HG02884 (cell line): ENCODE results near the gene SLC16A6.
"Not testable (repeated sequence)": the region's sequence is repeated elsewhere in the genome, so short reads cannot be mapped to it uniquely, and the experiment has no call there.

Experiments used
- ATAC-seq: cut with Tn5 transposase; IDR thresholded peaks from one replicate; pipeline ENCODE4 v1.9.1; 2021; ENCODE audit warnings: mild to moderate bottlenecking, moderate library complexity; ENCODE audit not compliant: unreplicated experiment

SLC16A6 gene, protein sequence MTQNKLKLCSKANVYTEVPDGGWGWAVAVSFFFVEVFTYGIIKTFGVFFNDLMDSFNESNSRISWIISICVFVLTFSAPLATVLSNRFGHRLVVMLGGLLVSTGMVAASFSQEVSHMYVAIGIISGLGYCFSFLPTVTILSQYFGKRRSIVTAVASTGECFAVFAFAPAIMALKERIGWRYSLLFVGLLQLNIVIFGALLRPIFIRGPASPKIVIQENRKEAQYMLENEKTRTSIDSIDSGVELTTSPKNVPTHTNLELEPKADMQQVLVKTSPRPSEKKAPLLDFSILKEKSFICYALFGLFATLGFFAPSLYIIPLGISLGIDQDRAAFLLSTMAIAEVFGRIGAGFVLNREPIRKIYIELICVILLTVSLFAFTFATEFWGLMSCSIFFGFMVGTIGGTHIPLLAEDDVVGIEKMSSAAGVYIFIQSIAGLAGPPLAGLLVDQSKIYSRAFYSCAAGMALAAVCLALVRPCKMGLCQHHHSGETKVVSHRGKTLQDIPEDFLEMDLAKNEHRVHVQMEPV

DNA sequence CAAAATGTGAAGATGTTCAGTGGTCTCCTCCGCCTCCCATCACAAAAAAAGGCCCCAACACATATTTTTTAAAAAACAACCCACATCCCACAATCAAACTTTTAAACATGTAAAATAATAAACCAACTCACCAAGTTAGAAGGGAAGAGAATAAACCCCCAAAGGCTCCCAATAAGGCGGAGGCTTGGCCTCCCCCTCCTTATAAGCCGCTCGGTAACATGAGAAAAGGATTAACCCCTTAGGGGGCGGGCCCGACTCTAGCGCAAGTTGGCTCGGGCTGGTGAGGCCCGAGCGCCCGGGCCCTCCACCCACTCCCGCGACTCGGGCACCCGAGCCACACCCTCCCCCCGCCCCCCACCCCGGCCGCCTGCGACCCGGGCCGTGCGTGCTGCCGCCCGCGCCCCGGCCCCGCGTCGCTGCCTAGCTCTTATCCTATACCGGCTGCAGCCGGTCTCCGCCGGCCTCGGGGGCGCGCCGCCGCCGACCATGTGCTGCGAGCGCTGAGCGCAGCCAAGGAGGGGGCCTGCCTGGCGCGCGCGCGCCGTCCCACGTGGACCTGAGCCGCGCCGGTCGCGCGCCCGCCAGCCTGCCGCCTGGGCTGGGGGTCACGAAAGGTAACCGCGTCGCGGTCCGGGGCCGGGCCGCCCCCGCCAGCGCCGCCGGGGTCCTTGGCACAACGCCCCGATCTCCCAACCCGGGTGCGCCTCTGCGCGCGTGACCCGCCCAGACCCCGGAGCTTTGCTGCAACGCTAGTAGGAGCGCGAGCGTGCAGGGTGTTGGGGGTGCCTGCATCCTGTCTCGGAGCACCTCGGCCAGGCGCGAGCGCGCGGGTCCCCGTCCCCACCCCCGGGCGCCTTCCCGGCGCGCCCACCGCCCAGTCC lies at the start of gene SLC16A6, which contains the start of gene ARSG:
TSS of gene SLC16A6 (minus strand) at position 173 of the 881 bp plus-strand sequence. CDS start 12,807 bp downstream, outside the sequence.
TSS of gene ARSG (plus strand) at position 541 of the 881 bp plus-strand sequence. CDS start 15,999 bp downstream, outside the sequence.
- ATAC-seq, result peak; percentile 38

DNA sequence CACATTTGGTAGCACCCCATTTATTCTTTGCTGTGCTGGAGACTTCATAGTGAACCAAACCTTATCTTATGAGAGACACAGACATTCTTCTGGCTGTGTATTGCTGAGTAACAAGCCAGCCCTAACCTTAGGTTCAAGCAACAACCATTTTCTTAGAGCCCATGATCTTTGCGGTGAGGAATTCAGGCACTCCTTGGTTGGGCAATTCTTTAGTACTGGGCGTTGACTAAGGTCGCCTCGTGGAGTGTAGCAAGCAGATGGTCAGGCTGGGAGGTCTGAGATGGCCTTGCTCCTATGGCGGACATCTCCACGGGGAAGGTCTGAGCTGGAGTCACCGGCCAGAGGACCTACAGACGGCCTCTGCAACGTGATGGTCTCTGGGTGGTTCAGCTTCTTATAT lies 43.5 kb upstream of the SLC16A6 start:
- no peak for ATAC-seq

DNA sequence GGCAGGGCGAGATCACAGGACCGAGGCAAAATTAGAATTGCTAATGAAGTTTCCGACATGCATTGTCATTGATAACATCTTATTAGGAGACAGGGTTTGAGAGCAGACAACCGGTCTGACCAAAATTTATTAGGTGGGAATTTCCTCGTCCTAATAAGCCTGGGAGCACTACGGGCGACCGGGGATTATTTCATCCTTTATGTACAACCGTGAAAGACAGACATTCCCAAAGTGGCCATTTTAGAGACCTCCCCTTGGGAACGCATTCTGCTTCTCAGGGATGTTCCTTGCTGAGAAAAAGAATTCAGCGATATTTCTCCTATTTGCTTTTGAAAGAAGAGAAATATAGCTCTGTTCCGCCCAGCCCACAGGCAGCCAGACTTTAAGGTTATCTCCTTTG lies 41.0 kb upstream of the SLC16A6 start:
- ATAC-seq, result not testable (repeated sequence)

DNA sequence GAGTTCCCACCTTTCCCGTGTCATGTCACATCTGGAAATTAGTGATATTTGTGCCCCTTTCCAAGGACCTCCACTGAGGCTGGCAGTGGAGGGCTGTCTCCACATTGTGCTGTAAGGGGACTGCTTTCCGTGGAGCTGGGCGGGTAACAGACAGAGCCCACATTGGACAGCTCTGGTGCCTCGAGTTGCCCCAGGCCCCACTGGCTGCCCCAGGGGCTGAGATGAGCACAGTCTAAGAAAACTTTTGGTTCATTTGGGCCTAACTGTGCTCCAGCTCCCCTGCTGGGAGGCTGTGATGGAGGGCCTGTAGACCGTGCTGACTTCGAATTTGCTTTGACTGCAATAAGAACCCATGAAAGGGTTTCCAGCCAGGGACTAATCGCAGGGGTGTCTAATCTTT lies 38.4 kb upstream of the SLC16A6 start:
- no peak for ATAC-seq

DNA sequence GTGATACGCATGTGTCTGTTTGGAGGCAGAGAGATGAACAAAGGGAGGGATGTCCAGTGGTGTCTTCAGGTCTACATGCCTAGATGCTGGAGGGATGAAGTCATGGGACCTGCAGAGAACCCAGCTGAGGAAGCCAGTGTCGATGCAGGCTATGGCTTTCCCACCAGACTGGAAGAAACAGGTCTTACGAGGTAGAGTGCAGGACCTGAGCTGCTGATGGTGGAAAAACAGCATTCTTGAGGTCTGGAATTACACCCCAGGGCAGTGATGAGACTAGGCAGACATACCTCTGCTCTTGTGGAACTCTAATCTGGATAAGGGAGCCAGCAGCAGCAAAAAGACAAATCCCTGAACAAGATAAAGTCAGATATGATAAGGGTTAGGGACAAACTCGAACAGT lies 37.7 kb upstream of the SLC16A6 start:
- no peak for ATAC-seq

DNA sequence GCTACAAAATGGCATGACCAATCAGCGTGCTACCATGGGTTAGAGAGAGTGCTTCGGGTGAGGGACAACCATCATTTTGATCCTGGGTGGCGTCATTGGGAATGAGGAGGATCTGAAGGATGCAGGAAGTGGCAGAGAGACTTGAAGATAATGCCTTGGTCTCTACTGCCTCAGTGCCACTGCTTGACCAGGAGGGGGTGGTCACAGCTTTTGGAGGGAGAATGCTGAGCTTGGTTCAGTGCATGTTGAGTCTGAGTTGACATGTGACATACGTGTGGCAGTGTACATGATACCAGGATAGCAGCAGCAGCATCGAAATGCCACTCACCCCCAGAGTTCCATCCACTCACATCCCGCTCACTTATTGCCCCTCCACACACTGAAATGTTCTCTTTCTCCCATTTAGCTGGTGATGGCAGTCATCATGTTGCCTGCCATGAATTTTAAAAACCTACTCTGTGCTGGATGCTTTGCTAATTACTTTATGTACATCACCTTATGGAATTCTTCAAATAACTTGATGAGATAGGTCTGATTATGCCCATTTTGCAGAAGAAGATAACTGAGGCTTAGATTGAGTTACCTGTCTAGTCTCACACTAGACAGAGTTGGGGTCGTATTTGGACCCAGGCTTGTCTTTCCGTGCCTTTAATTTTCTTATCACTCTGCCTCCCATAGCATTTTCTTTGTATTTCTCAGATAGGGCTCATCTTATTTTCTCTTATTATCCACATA lies 37.1 kb upstream of the SLC16A6 start:
- no peak for ATAC-seq

DNA sequence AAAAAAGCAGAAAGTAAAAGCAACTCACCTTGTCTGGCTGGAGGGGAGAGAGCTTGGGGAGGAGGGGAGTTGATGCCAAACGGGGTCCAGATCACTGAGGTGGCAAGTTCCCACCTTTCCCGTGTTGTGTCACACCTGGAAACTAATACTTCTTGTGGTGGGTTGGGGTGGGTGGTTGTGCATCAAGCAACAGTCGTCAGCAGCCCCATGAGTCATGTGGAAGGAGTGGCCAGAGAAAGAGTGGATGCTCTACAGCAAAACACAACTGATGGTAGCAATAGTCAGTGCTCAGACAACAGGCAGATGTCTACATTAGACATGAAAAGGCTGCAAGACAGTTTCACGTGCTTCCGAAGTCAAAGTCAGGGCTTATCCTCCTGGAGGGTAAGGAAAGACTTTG lies 35.8 kb upstream of the SLC16A6 start:
- ATAC-seq, result no peak

DNA sequence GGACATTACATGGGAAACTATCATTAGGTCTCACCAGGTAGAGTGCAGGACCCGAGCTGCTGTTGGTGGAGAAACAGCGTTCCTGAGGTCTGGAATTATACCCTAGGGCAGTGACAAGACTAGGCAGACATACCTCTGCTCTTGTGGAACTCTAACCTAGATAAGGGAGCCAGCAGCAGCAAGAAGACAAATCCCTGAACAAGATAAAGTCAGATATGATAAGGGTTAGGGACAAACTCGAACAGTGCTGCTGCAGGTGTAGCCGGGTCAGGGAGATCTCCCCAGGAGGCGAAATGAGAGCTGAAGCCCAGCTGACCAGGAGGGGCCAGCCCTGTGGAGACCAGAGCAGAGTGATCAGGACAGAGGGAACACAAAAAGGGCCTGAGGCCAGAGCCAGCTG lies 35.0 kb upstream of the SLC16A6 start:
- no peak for ATAC-seq

DNA sequence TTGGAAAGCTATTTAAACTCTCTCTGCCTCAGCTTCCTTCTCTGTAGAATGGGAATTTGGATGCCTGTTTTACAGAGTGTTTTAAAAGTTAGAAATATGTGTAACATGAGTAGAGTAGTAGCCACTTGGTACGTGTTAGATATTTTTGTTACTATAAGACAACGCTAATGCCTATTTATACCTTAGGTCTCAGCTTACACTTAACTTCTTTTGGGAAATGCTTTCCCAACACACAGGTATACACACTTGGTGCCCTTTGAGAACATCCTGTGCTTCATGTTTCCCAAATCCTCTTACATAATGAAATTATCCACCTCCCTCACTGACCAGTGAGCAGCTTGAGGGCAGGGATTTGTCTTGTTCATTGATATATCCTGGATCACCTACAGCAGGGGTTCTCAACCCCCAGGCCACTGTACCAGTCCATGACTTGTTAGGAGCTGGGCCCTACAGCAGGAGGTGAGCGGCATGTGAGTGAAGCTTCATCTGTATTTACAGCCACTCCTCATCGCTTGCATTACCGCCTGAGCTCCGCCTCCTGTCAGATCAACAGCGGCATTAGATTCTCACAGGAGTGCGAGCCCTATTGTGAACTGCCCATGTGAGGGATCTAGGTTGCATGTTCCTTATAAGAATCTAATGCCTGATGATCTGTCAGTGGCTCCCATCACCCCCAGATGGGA lies 33.9 kb upstream of the SLC16A6 start:
- no peak for ATAC-seq

DNA sequence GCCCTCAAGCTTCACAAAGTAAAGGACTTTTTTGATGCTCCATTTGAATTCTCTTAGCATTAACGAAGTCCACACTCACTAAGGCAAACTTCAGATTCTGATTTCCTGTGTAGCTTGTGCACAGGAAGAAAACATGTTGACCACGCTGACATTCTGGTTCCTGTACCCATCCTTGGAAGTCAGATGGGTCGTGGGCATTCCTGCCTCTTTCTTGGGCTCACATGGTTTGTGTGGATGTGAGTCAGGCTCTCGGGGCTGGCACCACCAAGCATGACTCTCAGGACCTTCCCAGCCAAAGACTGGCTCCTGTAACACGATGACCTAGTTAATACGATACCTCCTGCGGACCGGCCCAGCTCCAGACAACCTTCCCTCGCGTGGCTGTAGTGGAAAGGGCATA lies 33.2 kb upstream of the SLC16A6 start:
- no peak for ATAC-seq

DNA sequence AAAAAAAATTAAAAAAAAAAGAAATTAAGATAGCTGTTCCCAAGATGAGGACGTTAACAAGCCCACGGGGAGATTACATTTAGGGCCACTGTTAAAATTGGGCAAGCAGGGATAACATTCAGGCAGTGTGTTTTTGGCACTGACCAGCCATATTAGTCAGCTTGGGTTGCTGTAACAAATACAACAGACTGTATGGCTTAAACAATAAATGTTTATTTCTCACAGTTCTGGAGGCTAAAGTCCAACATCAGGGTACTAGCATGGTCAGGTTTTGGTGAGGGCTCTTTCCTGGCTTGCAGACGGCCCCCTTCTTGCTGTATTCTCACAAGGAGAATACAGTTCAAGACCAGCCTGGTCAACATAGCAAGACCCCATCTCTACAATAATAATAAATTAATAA lies 31.7 kb upstream of the SLC16A6 start:
- ATAC-seq, result no peak

DNA sequence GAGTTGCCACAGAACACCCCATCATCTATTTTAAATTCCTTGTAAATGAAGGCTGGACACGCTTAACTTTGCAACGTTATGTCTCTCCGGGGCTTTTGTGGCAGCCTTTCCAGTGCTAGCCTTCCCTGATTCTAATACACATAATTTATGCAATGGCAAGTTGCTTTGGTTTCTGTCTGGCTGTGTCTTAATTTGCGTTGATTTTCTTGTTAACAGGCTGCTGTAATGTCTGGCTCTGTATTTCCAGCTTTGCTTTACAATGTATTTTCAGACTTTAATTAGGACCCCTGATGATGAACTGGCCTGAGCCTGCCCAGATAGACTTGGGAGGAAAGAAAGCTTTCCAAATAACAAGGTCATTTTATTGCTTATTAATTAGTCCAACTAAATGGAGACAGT lies 30.6 kb upstream of the SLC16A6 start:
- no peak for ATAC-seq

DNA sequence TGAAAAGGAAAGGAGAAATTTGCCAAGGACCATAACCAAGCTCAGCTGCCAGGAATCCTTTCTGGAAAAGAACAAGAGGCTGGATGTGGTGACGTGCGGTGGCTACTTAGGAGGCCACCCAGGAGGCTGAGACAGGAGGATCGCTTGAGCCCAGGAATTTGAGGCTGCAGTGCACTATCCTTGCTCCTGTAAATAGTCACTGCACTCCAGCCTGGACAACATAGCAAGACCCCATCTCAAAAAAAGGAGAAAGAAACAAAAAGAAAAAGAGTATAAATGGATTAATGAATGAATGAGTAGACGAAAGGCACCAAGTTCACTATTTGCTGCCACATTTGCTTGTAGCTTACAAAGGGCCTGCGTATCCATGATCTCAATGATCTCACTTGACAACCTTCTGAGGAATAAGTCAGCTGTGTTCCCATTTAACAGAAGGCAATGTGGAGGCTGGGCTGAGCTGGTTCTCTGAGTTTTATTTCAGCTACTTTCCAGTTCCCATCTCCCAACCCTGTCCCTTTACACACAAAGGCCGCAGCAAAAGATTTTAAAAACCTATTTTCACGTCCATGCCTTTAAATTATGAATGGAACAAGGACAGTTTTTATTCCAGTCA lies 30.1 kb upstream of the SLC16A6 start:
- ATAC-seq, result no peak

DNA sequence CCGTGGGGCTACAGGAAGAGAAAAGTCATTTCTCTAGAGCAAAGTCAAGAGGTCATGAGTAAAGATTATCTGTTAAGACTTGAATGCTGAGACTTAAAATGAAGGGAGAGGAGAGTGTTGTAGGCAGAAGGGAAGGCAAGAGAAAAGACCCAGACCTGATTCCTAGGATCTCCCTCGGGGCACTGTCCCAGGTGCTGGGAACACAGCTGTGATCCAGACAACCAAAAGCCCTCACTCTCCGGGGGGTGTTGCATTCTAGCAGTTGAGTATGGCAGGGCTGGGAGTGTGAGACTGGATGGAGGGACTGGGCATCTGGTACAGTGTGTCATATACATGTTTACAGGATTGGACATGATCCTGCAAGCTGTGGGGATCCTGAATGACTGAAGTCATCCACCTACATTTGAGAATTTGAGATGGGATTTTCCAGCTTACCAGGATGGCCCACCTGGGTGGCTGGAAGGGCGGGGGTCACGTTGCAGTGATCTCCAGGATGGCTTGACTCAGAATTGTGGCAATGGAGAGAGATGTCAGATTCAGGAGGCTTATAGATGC lies 29.5 kb upstream of the SLC16A6 start:
- no peak for ATAC-seq

DNA sequence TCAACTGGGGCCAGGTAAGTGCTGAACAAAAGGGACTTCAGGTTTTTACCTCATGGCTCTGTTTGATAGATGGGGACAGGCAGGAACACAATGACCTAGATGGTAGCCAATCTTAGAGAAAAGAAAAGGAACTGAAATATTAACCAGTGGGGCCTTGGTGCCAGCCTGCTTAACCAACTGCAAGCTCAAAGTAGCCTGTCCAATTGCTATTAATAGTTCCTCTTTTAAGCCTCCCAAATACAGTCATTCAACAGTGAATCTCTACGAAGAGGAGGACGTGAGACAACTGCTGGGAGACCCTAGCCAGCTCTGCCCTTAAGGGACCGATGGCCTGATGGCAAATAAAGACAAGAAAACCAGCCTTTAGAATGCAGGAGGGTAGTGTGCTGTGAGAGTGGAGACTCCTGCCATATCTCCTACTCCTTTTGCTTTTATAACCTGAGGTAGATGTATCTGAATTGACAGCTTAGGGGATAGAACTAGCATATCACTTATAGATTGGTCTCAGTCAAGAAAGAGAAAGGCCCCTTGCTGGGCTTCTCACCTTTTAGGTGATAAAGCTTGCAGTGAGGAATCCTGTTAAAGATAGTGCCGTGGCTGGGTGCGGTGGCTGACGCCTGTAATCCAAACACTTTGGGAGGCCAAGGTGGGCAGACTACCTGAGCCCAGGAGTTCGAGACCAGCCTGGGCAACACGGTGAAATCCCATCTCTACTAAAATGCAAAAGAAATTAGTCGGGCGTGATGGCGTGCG lies 28.7 kb upstream of the SLC16A6 start:
- ATAC-seq, result no peak

DNA sequence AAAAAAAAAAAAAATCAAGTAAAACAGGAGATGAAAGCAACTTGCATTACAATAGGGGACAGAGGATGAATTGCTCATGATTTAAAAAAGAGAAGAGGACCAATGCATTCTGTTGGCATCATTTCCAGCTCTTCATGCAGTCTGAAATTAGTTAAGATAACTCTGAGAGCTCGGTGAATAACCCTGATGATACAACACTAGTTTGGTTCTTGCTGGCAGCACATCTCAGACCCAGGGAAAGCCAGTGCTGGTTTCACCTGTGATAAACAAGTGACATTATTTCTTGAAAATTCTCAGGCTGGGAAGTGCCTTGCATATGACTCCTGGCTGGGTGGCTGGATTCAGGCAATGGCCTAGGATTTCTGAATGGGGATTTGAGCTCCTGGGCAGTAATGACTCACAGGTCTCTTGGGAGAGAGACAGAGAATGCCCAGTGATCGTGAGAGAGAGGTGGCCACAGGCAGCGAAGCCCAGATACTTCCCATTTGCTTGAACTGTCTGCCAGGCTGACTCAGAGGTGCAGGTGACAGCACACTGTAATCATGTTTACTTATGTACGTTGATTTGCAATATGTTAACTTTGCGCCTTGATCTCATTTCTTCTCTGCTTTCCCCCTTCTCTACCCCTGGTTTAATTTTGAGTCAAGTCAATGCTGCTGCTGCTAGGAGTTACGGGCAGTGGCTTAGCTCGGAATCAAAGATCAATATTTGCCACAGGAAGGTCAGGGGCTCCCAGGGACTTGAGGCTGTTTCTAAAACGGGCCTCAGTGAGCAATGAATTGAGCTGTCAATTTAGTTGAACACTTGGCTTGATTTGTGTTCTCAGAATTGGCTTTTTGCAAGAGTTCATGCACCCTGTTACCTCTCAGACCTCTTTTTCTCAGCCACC lies 27.4 kb upstream of the SLC16A6 start:
- no peak for ATAC-seq

DNA sequence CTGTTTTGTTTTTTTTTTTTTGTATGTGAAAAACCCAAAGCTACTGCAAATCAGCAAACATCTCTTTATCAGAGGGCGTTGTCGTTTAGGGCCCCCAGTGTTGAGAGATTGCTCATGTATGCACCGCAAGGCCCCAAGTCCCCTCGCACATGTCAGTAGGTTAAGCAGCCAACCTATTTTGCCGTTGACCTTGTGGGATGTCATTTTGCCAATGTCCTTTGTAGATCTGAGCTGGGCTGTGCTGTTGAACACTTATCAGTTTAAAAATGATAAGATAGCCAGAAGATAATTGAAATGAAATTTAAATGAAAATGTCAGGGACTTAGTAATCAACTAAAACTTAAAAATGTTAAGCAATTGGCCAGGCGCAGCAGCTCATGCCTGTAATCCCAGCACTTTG lies 26.5 kb upstream of the SLC16A6 start:
- no peak for ATAC-seq

DNA sequence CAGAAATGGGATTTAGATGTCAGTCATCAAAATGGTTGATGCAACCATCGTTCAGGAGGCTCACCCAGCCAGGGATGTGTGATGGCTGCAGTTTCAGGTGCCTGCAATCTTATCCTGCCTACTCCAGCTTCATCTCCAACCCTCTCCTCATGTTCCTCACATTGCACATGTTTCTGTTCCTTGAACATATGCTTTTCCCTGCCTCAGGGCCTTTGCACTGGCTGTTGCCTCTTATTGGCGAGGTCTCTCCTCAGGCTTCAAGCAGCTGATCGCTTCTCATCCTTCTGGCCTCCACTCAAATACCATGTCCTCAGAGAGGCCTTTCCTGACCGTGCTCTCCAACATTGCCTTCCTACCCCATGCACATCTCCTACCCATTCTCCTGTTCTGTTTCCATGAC lies 25.0 kb upstream of the SLC16A6 start:
- no peak for ATAC-seq
